Measurements from ENCODE around the gene PRDX2. TPM values are rescaled to one million over a fixed set of nuclear protein-coding genes. Genes with fewer than 3 reads are reported as not detected.

Gene PRDX2
- total RNA-seq, 4 donors from 2014 or later = 266 to 459 (median 327) TPM

- 27 to 34% methylated on average over 4 of the region's 4 CpGs for WGBS, 2 donors
- TF ChIP-seq POLR2A (IDR thresholded peaks at IDR 0.05) = no peak
- no peak for DNase-seq (ENCODE audit: low spot score in 2 of 2)
- intact Hi-C loops (cut with DNase I; ENCODE audit: low total_unique reads) = no loop called here
- no peak overlapping the region for H3K4me3 ChIP-seq (ENCODE audit: low read depth, poor library complexity, severe bottlenecking)
Measured at GRCh38 chr19:12788042-12788681, 13.4 kb downstream of the PRDX2 start.

DNA sequence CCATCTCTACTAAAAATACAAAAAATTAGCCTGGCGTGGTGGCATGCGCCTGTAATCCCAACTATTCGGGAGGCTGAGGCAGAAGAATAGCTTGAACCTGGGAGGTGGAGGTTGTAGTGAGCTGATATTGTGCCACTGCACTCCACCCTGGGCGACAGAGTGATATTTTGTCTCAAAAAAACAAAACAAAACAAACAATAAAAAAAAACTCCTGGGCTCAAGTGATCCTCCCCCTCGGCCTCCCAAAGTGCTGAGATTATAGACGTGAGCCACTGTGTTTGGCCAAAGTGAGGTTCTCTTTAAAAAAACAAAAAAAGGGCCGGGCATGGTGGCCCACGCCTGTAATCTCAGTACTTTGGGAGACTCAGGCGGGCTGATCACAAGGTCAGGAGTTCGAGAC is 14.1 kb downstream of the PRDX2 start:
- intact Hi-C loops (cut with DNase I; ENCODE audit: low total_unique reads) = no loop called here
- H3K4me3 ChIP-seq (ENCODE audit: low read depth, poor library complexity, severe bottlenecking) = no peak overlapping the region
- TF ChIP-seq POLR2A (IDR thresholded peaks at IDR 0.05) = no peak
- TF ChIP-seq, protein P1, sequence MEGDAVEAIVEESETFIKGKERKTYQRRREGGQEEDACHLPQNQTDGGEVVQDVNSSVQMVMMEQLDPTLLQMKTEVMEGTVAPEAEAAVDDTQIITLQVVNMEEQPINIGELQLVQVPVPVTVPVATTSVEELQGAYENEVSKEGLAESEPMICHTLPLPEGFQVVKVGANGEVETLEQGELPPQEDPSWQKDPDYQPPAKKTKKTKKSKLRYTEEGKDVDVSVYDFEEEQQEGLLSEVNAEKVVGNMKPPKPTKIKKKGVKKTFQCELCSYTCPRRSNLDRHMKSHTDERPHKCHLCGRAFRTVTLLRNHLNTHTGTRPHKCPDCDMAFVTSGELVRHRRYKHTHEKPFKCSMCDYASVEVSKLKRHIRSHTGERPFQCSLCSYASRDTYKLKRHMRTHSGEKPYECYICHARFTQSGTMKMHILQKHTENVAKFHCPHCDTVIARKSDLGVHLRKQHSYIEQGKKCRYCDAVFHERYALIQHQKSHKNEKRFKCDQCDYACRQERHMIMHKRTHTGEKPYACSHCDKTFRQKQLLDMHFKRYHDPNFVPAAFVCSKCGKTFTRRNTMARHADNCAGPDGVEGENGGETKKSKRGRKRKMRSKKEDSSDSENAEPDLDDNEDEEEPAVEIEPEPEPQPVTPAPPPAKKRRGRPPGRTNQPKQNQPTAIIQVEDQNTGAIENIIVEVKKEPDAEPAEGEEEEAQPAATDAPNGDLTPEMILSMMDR (IDR thresholded peaks at IDR 0.05) = no peak
- 56 to 64% methylated on average over 10 of the region's 10 CpGs for WGBS, 2 donors
- DNase-seq (ENCODE audit: low spot score in 2 of 2) = no peak

DNA sequence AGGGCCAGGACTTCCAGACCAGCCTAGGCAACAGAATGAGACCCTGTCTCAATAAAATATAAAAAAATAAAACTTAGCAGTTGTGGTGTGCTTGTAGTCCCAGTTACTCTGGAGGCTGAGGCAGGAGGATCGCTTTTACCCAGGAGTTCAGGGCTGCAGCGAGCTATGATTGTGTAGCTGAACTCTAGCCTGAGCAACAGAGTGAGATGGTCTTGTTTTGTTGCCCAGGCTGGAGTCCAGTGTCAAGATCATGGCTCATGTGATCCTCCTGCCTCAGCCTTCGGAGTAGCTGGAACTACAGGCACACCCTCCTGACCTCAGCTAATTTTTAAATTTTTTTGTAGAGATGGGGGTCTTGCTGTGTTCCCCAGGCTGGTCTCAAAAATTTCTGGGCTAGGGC is 14.6 kb downstream of the PRDX2 start:
- peak in 1 of 2 donors; percentile 51 for DNase-seq (ENCODE audit: low spot score in 2 of 2)
- intact Hi-C loops (cut with DNase I; ENCODE audit: low total_unique reads) = no loop called here
- TF ChIP-seq, protein P1 (IDR thresholded peaks at IDR 0.05) = no peak
- no peak for TF ChIP-seq POLR2A (IDR thresholded peaks at IDR 0.05)
- H3K4me3 ChIP-seq (ENCODE audit: low read depth, poor library complexity, severe bottlenecking) = no peak overlapping the region
- 64 to 66% methylated on average over 3 of the region's 3 CpGs for WGBS, 2 donors

GRCh38 chr19:12786141-12786870 is 15.3 kb downstream of the PRDX2 start:
- peak; percentile 74 to 95 for DNase-seq (ENCODE audit: low spot score in 2 of 2)
- 27 to 37% methylated on average over 16 to 17 of the region's 18 CpGs for WGBS, 2 donors

GRCh38 chr19:12785431-12786031 is 16.1 kb downstream of the PRDX2 start:
- no peak overlapping the region for H3K4me3 ChIP-seq (ENCODE audit: low read depth, poor library complexity, severe bottlenecking)
- intact Hi-C loops (cut with DNase I; ENCODE audit: low total_unique reads) = no loop called here
- WGBS, 2 donors = 50 to 59% methylated on average over 4 of the region's 4 CpGs
- TF ChIP-seq POLR2A (IDR thresholded peaks at IDR 0.05) = no peak
- TF ChIP-seq, protein P1 (IDR thresholded peaks at IDR 0.05) = no peak
- peak in 1 of 2 donors; percentile 40 for DNase-seq (ENCODE audit: low spot score in 2 of 2)

More at GRCh38 chr19:12786141-12786870, 15.3 kb downstream of the PRDX2 start:
- TF ChIP-seq POLR2A (IDR thresholded peaks at IDR 0.05) = no peak
- TF ChIP-seq, protein P1 (IDR thresholded peaks at IDR 0.05) = no peak
- intact Hi-C loops (cut with DNase I; ENCODE audit: low total_unique reads) = no loop called here
- no peak overlapping the region for H3K4me3 ChIP-seq (ENCODE audit: low read depth, poor library complexity, severe bottlenecking)

- no peak overlapping the region for H3K4me3 ChIP-seq (ENCODE audit: low read depth, poor library complexity, severe bottlenecking)
- TF ChIP-seq, protein P1 (IDR thresholded peaks at IDR 0.05) = peak in 1 of 3 donors; percentile 6
- TF ChIP-seq POLR2A (IDR thresholded peaks at IDR 0.05) = no peak
- intact Hi-C loops (cut with DNase I; ENCODE audit: low total_unique reads) = no loop called here
- peak in 1 of 2 donors; percentile 27 for DNase-seq (ENCODE audit: low spot score in 2 of 2)
- WGBS, 2 donors = 28 to 31% methylated on average over 5 of the region's 5 CpGs
Measured at GRCh38 chr19:12784871-12785430, 16.6 kb downstream of the PRDX2 start.
